Ascending aorta (tissue), 2 donors: ENCODE results near the gene HLX. TPM values are rescaled to one million over a fixed set of nuclear protein-coding genes. Genes with fewer than 3 reads are reported as not detected.

Experiments used
- DNase-seq, 2 donors: peaks; one replicate each; pipeline ENCODE4 v3.0.0-alpha.2; 2019; ENCODE audit warnings: low spot score in 2 of 2
- H3K27ac ChIP-seq, 2 donors: fragments of 200-600 bp; sonication (generic); one replicate each; pipeline ENCODE4 v1.5.1; 2016 to 2017; ENCODE audit warnings: mild to moderate bottlenecking in 1 of 2
- H3K27me3 ChIP-seq: fragments of 200-600 bp; sonication (generic); one replicate; pipeline ENCODE4 v1.5.1; 2017
- H3K36me3 ChIP-seq, 2 donors: fragments of 200-600 bp; sonication (generic); one replicate each; pipeline ENCODE4 v1.5.1; 2016
- H3K4me1 ChIP-seq, 2 donors: fragments of 200-600 bp; sonication (generic); one replicate each; pipeline ENCODE4 v1.5.1; 2016 to 2017; ENCODE audit warnings: mild to moderate bottlenecking in 1 of 2
- H3K4me3 ChIP-seq, 2 donors: fragments of 200-600 bp; sonication (generic); one replicate each; pipeline ENCODE4 v1.5.1; 2016 to 2017; ENCODE audit warnings: mild to moderate bottlenecking in 1 of 2
- H3K9me3 ChIP-seq, 2 donors: fragments of 200-600 bp; sonication (generic); one replicate each; pipeline ENCODE4 v1.5.1; 2016
- intact Hi-C: fragments of 100-400 bp; cut with DNase I; formaldehyde crosslinking; loops from one replicate; pipeline ENCODE4 v1.15.1; 2023
- total RNA-seq: library from RNA; depleted of rRNA; stranded (reverse); fragments of >200 nt; gene quantifications from one replicate; pipeline ENCODE4 v1.1.0, GENCODE V29; 2016
- TF ChIP-seq, protein P1 (sequence below), 3 experiments: fragments of 200-600 bp in 2 of 3; fragments of 450-650 bp in 1 of 3; sonication (generic) in 2 of 3; IDR thresholded peaks; one replicate each; pipeline ENCODE4 v1.5.1; 2016 to 2019; ENCODE audit warnings: antibody characterized with exemption in 3 of 3, mild to moderate bottlenecking in 1 of 3, moderate library complexity in 1 of 3

HLX gene
- total RNA-seq, 1 donor from 2014 or later = 39.3 TPM

DNA sequence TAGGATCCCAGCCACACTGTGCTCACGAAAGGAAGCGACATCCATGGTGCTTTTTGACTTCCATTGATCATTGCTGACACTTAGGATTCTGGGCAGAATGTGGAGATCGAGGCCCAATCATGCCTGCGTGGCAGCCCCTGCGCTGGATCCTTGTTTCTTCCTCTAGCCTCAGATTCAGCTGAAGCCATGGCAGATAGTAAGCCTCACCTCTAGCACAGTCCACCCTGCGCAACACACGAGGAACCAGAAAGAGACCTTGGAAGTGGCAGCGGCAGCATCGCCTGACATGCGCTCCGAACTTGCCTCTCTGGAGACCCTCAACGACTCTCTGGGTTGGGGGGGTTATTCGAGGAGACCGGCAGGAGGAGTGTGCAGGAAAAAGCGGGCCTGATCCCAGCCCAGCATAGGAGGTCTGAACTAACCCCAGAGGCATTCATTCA, 10.6 kb downstream of the HLX start:
- TF ChIP-seq, protein P1, sequence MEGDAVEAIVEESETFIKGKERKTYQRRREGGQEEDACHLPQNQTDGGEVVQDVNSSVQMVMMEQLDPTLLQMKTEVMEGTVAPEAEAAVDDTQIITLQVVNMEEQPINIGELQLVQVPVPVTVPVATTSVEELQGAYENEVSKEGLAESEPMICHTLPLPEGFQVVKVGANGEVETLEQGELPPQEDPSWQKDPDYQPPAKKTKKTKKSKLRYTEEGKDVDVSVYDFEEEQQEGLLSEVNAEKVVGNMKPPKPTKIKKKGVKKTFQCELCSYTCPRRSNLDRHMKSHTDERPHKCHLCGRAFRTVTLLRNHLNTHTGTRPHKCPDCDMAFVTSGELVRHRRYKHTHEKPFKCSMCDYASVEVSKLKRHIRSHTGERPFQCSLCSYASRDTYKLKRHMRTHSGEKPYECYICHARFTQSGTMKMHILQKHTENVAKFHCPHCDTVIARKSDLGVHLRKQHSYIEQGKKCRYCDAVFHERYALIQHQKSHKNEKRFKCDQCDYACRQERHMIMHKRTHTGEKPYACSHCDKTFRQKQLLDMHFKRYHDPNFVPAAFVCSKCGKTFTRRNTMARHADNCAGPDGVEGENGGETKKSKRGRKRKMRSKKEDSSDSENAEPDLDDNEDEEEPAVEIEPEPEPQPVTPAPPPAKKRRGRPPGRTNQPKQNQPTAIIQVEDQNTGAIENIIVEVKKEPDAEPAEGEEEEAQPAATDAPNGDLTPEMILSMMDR (IDR thresholded peaks at IDR 0.05) = no peak

DNA sequence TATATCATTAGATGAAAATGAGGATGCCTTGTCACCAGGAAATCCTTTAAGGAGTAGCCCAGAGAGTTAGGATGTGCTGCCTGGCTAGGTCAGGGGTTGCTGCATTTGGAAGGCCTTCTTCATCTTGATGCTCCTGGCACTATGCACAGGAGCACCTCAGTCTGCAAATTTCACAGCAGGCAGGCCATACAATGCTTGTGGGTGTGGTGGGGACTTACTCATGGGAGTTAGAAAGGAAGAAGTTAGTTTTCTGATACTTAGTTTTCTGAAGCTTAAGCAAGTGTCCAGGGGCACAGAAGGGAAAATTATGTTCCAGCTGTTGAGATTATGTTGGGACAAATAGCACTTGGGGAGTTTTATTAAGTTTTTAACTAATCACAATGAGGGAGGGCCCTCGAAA, 11.4 kb downstream of the HLX start:
- intact Hi-C loops = no loop called here
- peaks cover 28% of the 10 kb centered on the region for H3K27me3 ChIP-seq
- peaks cover 0 to 14% of the 10 kb centered on the region in 2 donors for H3K4me1 ChIP-seq
- DNase-seq = no peak
- TF ChIP-seq, protein P1 (IDR thresholded peaks at IDR 0.05) = no peak
- H3K9me3 ChIP-seq = no peaks in the 10 kb centered on the region
- H3K4me3 ChIP-seq = no peak overlapping the region
- no peak overlapping the region for H3K27ac ChIP-seq
- no peaks in the 10 kb centered on the region for H3K36me3 ChIP-seq

More for the DNA sequence above, 10.6 kb downstream of the HLX start:
- H3K4me3 ChIP-seq = no peak overlapping the region
- intact Hi-C loops = no loop called here
- H3K9me3 ChIP-seq = no peaks in the 10 kb centered on the region
- peaks cover 0 to 14% of the 10 kb centered on the region in 2 donors for H3K4me1 ChIP-seq
- H3K27ac ChIP-seq = no peak overlapping the region
- DNase-seq = no peak
- H3K36me3 ChIP-seq = peaks cover 1 to 2% of the 10 kb centered on the region in 2 donors
- H3K27me3 ChIP-seq = peaks cover 28% of the 10 kb centered on the region

DNA sequence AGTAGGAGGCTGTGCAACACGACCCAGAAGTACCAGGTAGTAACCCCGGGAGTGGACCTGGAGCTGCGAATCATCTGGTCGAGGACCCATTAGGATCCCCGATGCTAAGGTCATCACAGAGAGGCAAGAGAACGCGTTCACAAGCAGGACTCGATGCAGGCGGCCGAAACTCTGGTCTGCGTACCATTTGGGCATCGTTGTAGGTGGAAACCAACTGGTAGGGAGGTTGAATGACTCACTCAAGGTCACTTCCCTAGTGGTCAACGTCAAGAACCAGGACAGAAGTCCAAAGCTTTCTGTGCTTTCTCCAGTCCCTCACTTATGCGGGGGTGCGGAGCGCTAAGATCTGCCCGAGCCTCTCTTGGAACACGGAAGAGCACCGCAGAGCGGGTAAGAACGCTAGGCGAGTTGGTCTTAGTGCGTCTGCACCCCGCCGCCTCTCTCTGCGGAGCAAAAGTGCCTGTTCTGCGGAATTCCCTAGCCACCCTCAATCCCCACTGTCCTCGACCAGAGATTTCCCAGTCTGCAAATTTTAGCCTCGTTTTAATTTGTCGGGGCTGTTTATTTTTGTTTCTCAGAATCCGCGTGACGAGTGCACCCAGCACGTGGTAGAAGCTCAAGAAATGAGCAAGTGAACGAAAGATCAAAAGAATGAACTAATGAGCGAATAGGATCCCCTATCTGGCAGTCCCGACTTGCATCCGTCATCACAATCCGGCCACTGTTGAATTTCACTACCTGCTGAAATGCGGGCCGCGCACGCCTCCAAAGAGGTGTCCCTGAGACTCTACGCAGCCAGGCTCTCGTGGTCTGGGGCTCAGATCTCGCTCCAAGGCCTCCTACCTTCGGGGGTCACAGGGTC, 12.2 kb downstream of the HLX start:
- H3K4me1 ChIP-seq = peaks cover 0 to 14% of the 10 kb centered on the region in 2 donors
- intact Hi-C loops = no loop called here
- no peak overlapping the region for H3K27ac ChIP-seq
- H3K36me3 ChIP-seq = no peaks in the 10 kb centered on the region
- no peak for DNase-seq
- H3K27me3 ChIP-seq = peaks cover 28% of the 10 kb centered on the region
- H3K4me3 ChIP-seq = no peak overlapping the region
- TF ChIP-seq, protein P1 (IDR thresholded peaks at IDR 0.05) = no peak
- no peaks in the 10 kb centered on the region for H3K9me3 ChIP-seq

DNA sequence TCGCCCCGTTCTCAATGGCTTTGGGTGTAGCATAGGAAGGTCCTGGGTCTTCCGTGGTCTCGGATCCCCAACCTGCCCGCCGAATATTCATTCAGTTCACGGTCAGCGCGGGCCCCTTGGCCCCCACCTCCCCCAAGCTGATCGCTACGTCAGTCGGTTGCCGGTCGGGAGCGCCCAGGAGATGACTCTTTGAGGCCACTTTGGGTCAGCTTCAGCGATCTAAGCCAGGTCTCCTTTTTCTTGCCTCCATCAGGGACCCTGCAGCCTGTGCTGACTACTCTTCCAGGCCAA, 12.8 kb downstream of the HLX start:
- Histone ChIP-seq H3K36me3 (no peaks in the 10 kb centered on the region), H3K27ac (no peak overlapping the region), H3K27me3 (peaks cover 28% of the 10 kb centered on the region), H3K4me1 (peaks cover 0 to 14% of the 10 kb centered on the region in 2 donors), H3K9me3 (no peaks in the 10 kb centered on the region), H3K4me3 (no peak overlapping the region)
- intact Hi-C loops = no loop called here
- TF ChIP-seq, protein P1 (IDR thresholded peaks at IDR 0.05) = no peak
- no peak for DNase-seq

DNA sequence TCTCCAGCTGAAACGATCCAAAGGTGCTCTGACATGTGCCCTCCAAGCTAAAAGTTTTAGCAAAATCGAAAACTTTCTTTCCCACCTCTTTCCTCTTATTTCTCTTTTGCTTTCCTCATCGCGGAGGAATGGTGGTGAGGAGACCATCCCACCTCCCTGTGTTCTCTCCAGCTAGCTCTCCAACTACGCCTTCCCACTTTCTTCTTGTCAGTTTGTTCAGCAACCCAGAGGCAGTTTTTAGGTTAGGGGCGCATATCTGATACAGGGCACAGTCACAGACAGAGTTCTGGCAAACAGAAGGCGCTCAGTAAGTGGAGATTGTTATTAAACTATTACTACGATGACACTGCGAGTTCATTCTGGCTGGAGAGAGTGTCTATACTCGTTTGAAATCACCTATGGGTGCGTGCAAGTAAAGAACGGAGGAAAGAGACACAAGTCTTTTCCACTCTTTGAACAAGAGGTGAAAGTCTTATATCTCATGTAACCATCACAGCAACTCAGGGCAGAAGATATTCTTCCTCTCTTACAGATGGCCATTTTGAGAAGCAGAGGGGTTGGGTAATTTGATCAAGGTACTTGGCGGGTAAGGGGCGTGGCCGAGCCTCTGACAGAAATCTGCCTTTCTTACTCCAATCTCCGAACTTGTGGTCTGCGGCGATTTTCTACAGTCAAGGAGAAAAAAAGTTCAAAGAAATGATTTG, 13.9 kb downstream of the HLX start:
- H3K36me3 ChIP-seq = no peaks in the 10 kb centered on the region
- H3K4me3 ChIP-seq = peak overlapping the region in 1 of 2 donors; percentile 49
- intact Hi-C loops = no loop called here
- H3K27ac ChIP-seq = no peak overlapping the region
- H3K9me3 ChIP-seq = no peaks in the 10 kb centered on the region
- TF ChIP-seq, protein P1 (IDR thresholded peaks at IDR 0.05) = no peak
- H3K27me3 ChIP-seq = peaks cover 28% of the 10 kb centered on the region
- no peak for DNase-seq
- peaks cover 0 to 4% of the 10 kb centered on the region in 2 donors for H3K4me1 ChIP-seq
